Measurements from ENCODE around the gene DGKA. TPM values are rescaled to one million over a fixed set of nuclear protein-coding genes. Genes with fewer than 3 reads are reported as not detected.
"Not testable (repeated sequence)": the region's sequence is repeated elsewhere in the genome, so short reads cannot be mapped to it uniquely, and the experiment has no call there.

Gene DGKA
- total RNA-seq, 1 donor from 2014 or later, result 24.2 TPM

- peak; percentile 83 for DNase-seq (ENCODE audit: low read depth)
Observed at GRCh38 chr12:55966408-55967281, 35.7 kb downstream of the DGKA start, which contains the start of gene CDK2. Gene CDK2 (plus strand): TSS chr12:55966830. CDS start chr12:55967009, 179 bp downstream.

GRCh38 chr12:55969356-55969755 lies 38.4 kb downstream of the DGKA start:
- no peak for DNase-seq (ENCODE audit: low read depth)

GRCh38 chr12:55970775-55971174 lies 39.8 kb downstream of the DGKA start:
- DNase-seq (ENCODE audit: low read depth), result no peak

DNA sequence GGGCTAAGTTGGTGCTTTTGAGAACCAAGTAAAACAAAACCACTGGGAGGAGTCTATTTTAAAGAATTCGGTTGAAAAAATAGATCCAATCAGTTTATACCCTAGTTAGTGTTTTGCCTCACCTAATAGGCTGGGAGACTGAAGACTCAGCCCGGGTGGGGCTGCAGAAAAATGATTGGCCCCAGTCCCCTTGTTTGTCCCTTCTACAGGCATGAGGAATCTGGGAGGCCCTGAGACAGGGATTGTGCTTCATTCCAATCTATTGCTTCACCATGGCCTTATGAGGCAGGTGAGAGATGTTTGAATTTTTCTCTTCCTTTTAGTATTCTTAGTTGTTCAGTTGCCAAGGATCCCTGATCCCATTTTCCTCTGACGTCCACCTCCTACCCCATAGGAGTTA lies 41.1 kb downstream of the DGKA start:
- DNase-seq (ENCODE audit: low read depth), result peak; percentile 23

DNA sequence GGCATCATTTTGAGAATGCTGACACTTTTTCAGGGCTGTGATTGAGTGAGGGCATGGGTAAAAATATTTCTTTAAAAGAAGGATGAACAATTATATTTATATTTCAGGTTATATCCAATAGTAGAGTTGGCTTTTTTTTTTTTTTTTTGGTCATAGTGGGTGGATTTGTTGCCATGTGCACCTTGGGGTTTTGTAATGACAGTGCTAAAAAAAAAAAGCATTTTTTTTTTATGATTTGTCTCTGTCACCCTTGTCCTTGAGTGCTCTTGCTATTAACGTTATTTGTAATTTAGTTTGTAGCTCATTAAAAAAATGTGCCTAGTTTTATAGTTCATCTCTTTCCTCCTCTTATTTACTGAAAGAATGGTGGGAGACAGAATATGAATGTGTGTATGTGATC lies 41.5 kb downstream of the DGKA start:
- no peak for DNase-seq (ENCODE audit: low read depth)

DNA sequence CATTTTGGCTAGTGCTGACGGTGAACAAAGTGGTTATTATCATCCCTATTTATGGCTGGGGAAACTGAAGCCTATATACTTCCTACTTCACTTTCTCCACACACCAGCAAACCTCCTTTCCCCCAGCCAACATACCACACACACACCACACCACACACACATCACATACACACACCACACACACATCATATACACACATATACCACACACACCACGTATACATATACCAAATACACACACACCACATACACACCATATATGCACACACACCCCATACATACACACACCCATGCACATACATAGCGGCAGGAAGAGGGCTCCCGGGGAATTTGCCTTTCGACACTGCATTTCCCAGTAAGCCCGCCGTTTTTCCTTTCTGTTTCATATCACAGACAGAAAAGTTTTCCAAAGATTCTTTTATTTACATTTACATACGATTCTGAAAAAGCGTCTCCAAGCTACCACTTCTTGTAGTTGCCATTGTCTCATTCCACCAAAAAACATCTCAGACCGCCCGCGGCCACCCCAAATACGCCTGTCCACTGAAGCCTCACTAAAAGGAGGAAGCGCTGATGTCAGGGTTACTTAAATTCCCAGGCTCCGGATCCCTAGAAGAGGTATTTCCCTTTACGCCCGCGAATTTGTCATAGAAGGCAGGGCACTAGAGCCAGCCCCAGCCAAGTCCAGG lies 42.1 kb downstream of the DGKA start:
- DNase-seq (ENCODE audit: low read depth), result no peak

DNA sequence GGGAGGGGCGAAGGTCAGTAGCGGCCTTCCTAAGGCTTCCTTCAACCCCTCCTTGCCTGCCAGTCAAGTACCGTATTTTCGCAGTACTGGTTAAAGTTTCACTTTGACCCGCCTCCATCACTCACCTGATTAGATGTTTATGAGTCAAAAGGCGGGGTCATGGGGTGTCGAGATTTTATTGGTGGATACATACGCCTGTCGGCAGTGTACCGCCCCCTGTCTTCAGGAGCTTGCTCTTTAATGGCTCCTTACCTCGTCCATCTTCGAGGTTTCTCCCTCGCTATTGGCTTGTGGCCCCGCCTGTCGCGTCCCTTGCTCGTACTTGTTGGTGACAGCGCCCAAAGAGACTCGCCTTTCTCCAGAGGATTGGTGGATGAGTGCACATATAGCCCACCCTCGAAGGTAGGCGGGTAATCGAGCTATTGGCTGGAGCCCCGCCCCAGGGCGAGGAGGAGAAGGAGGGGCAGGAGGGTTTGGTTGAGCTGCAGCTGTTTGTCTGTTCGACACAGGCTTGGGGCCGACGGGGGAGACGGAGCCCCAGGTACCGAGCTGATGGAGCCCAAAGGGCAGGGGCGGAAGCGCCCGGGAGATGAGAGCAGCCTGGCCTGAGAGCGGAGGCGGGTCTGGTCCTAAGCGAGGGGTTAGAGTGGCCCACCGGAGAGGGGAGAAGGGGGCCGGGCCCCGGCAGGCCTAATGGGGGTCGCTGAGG lies 42.8 kb downstream of the DGKA start, which contains the start of gene RAB5B:
Gene RAB5B (plus strand): TSS at position 480 of the 709 bp plus-strand sequence. CDS start 12,883 bp downstream, outside the sequence.
- DNase-seq (ENCODE audit: low read depth), result peak; percentile 100

- peak; percentile 49 for DNase-seq (ENCODE audit: low read depth)
Observed at GRCh38 chr12:55974308-55974730, 43.4 kb downstream of the DGKA start.

DNA sequence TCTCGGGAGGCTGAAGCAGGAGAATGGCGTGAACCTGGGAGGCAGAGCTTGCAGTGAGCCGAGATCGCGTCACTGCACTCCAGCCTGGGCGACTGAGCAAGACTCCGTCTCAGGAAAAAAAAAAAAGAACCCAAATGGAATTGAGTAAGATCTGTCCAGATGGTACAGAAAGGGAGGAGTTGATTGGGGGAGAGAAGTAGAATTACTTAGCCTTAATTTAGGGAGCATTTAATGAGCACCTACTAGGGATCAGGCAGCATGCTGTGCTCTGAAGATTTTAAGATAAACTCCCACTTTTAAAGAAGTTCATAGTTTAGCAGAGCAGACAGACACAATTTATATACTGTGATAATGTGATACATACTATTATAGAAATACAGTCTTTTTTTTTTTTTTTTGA lies 47.4 kb downstream of the DGKA start:
- DNase-seq (ENCODE audit: low read depth), result no peak

GRCh38 chr12:55979069-55979468 lies 48.1 kb downstream of the DGKA start:
- DNase-seq (ENCODE audit: low read depth), result no peak

DNA sequence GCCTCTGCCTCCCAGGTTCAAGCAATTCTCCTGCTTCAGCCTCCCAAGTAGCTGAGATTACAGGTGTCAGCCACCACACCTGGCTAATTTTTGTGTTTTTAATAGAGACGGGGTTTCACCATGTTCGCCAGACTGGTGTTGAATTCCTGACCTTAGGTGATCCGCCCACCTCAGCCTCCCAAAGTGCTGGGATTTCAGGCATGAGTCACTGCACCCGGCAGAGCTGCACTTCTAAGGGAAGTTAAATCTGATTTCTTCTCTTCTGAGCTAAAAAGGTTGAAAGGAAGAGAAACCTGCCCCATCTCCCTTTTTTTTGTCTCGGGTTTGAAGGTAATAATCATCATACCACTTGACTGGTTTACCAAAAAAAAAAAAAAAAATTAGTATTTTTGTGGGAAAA lies 50.9 kb downstream of the DGKA start:
- DNase-seq (ENCODE audit: low read depth), result not testable (repeated sequence)

DNA sequence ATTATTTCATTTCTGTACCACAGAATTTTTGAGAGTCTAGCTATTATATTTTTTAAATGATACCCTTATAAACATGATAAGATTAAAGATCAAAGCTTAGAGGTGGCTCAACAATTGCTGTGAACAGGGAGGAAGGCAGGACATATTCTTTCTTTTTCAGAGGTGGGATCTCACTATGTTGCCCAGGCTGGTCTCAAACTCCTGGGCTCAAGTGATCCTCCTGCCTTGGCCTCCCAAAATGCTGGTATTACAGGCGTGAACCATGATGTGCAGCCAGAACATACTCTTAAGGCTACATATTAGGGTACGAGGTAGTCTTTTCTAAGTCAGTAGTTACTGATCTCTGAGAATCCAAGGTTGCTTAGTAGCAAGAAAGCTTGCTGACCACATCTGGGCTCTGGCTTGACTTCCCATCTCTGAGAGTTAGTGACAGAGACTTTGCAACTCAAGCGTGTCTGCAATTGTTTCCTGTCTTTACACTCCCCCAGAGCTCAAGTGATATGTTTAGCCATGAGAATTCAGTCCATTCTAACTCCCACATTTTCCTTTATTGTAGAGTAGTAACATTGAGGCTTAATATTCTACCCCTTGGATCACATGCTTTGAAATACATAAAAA lies 51.5 kb downstream of the DGKA start:
- DNase-seq (ENCODE audit: low read depth), result no peak

DNA sequence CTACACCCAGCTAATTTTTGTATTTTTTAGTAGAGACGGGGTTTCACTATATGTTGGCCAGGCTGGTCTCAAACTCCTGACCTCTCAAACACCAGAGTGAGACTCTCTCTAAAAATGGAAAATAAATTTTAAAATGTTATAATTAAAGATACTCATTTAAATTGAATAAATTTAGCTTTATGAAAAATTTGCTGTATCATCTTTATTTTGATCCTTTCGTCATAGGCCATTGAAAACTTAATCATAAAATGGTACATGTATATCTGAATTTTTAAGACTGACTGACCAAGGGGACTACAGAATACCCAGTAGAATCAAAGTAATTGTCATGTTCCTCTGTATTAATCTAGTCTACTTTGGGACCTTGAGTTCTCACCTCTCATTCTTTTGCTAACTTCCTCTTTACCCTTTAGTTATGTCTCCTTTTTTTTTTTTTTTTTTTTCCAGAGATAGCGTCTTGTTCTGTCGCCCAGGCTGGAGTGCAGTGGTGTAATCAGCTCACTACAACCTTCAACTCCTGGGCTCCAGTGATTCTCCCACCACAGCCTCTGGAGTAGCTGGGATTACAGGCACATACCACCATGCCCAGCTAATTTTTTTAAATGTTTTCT lies 52.4 kb downstream of the DGKA start:
- DNase-seq (ENCODE audit: low read depth), result no peak

GRCh38 chr12:55984861-55985260 lies 53.9 kb downstream of the DGKA start:
- no peak for DNase-seq (ENCODE audit: low read depth)

- DNase-seq (ENCODE audit: low read depth), result no peak
Observed at GRCh38 chr12:55985341-55985740, 54.4 kb downstream of the DGKA start.

DNA sequence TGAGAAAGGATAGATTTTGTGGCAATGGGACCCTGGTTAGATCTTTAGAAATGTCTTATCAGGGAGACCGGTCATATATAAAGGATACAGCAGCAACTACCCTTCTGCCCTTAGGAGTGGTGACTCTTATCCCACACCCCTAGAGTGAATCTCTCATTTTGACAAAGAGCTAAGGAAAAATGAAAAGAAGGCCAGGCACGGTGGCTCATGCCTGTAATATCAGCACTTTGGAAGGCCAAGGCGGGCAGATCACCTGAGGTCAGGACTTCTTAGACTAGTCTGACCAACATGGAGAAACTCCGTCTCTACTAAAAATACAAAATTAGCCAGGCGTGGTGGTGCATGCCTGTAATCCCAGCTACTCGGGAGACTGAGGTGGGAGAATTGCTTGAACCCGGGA lies 55.0 kb downstream of the DGKA start:
- not testable (repeated sequence) for DNase-seq (ENCODE audit: low read depth)

- DNase-seq (ENCODE audit: low read depth), result no peak
Observed at GRCh38 chr12:55991110-55991509, 60.1 kb downstream of the DGKA start.

DNA sequence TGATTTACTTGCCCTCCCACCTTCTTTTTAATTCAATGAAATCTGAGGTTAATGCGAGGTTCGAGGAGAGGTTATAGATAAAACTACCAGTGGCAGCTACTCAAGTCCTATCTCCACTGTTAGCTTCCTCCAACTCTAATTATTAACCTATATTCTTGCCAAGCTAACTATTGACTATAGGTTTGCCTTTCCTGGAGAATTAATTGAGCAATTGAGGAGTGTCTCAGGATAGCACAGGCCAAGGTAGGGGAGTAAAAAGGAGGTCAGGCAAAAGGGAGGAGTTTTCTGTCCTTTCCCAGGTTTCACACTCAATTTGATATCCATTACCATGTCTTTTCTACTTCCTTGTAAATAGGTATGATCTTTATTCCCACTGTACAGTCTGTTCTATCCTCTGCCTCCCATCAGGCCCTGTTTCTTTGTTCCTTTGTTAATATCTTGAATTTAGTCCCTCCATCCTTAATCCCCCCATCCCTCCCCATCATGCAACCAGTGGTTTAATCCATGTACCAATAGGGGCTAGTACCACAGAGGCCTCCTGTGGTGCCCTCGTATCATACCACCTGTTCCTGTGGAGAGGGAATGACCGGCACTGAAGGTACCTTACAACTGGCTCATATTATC lies 62.4 kb downstream of the DGKA start:
- DNase-seq (ENCODE audit: low read depth), result no peak

GRCh38 chr12:55995366-55995765 lies 64.4 kb downstream of the DGKA start:
- DNase-seq (ENCODE audit: low read depth), result no peak

GRCh38 chr12:55996201-55996714 lies 65.3 kb downstream of the DGKA start:
- peak; percentile 75 for DNase-seq (ENCODE audit: low read depth)
